IPS-NIHi7 (cell line): Measurements from ENCODE around the gene CYP2W1.

ENCODE experiments used
- DNase-seq: peaks from one replicate; pipeline ENCODE4 v3.0.0; 2012; ENCODE audit warnings: mixed read lengths; ENCODE audit errors: extremely low spot score

The CYP2W1 gene

GRCh38 chr7:982511-983003, 424 bp upstream of the CYP2W1 start:
- DNase-seq, result no peak

GRCh38 chr7:983616-984071, 663 bp downstream of the CYP2W1 start:
- no peak for DNase-seq

GRCh38 chr7:984361-985126, 1.6 kb downstream of the CYP2W1 start:
- no peak for DNase-seq

GRCh38 chr7:985127-985416, 2.1 kb downstream of the CYP2W1 start:
- no peak for DNase-seq

- DNase-seq, result no peak
Observed at GRCh38 chr7:985915-986741, 3.1 kb downstream of the CYP2W1 start.

GRCh38 chr7:986766-987751, 4.1 kb downstream of the CYP2W1 start:
- DNase-seq, result no peak

- no peak for DNase-seq
Observed at GRCh38 chr7:987909-988308, 4.9 kb downstream of the CYP2W1 start.

GRCh38 chr7:988426-988911, 5.5 kb downstream of the CYP2W1 start:
- no peak for DNase-seq

- no peak for DNase-seq
Observed at GRCh38 chr7:988963-989529, 6.1 kb downstream of the CYP2W1 start.

- DNase-seq, result no peak
Observed at GRCh38 chr7:990352-990932, 7.5 kb downstream of the CYP2W1 start.

GRCh38 chr7:990933-991728, 8.2 kb downstream of the CYP2W1 start:
- DNase-seq, result no peak

- no peak for DNase-seq
Observed at GRCh38 chr7:991729-992656, 9.0 kb downstream of the CYP2W1 start.

GRCh38 chr7:992709-993607, 10.0 kb downstream of the CYP2W1 start:
- peak; percentile 92 for DNase-seq

GRCh38 chr7:994592-995308, 11.8 kb downstream of the CYP2W1 start:
- no peak for DNase-seq

- DNase-seq, result no peak
Observed at GRCh38 chr7:995571-995970, 12.6 kb downstream of the CYP2W1 start.

- DNase-seq, result no peak
Observed at GRCh38 chr7:996079-996872, 13.3 kb downstream of the CYP2W1 start.
